Glutamatergic neuron (in vitro differentiated cells): ENCODE measurements around the gene CYP26A1. TPM values are rescaled to one million over a fixed set of nuclear protein-coding genes. Genes with fewer than 3 reads are reported as not detected.

Source experiments
- DNase-seq: peaks from one replicate; pipeline ENCODE4 v3.0.0; 2022
- H3K27ac Mint-ChIP-seq: one replicate; pipeline ENCODE4 v1.8.0; 2020; ENCODE audit warnings: mild to moderate bottlenecking, mixed read lengths, inconsistent platforms; ENCODE audit not compliant: unreplicated experiment
- H3K27me3 Mint-ChIP-seq: one replicate; pipeline ENCODE4 v1.8.0; 2020; ENCODE audit warnings: mild to moderate bottlenecking, moderate library complexity, mixed read lengths, inconsistent platforms; ENCODE audit not compliant: unreplicated experiment
- H3K36me3 Mint-ChIP-seq: one replicate; pipeline ENCODE4 v1.8.0; 2020; ENCODE audit warnings: mild to moderate bottlenecking, mixed read lengths, inconsistent platforms; ENCODE audit not compliant: unreplicated experiment
- H3K4me1 Mint-ChIP-seq: one replicate; pipeline ENCODE4 v1.8.0; 2020; ENCODE audit warnings: mild to moderate bottlenecking, low read depth, mixed read lengths, inconsistent platforms; ENCODE audit not compliant: unreplicated experiment
- H3K4me3 Mint-ChIP-seq: one replicate; pipeline ENCODE4 v1.8.0; 2020; ENCODE audit warnings: mild to moderate bottlenecking, mixed read lengths, inconsistent platforms; ENCODE audit not compliant: unreplicated experiment
- H3K9me3 Mint-ChIP-seq: one replicate; pipeline ENCODE4 v1.8.0; 2020; ENCODE audit warnings: mild to moderate bottlenecking, moderate library complexity, mixed read lengths, inconsistent platforms; ENCODE audit not compliant: unreplicated experiment
- total RNA-seq: library from RNA; stranded (reverse); fragmentation: NEBNext Ultra II Directional; extraction: Animal tissue kit (Norgen Biotek cat#: 25700); gene quantifications from one replicate; pipeline ENCODE4 v1.2.1, GENCODE V29; 2021; ENCODE audit not compliant: unreplicated experiment
- TF ChIP-seq, protein P1 (sequence below): fragments of 200-600 bp; sonication (generic); IDR thresholded peaks from one replicate; pipeline ENCODE4 v1.5.0; 2021; ENCODE audit not compliant: partially characterized antibody, unreplicated experiment

CYP26A1 gene
- total RNA-seq, 1 donor from 2014 or later = 4.2 TPM

GRCh38 chr10:93125966-93126365 is 52.3 kb downstream of the CYP26A1 start:
- no peak overlapping the region for H3K4me3 Mint-ChIP-seq
- DNase-seq = no peak
- no peaks in the 10 kb centered on the region for H3K4me1 Mint-ChIP-seq
- H3K36me3 Mint-ChIP-seq = peaks cover 18% of the 10 kb centered on the region
- H3K27ac Mint-ChIP-seq = no peak overlapping the region
- TF ChIP-seq, protein P1, sequence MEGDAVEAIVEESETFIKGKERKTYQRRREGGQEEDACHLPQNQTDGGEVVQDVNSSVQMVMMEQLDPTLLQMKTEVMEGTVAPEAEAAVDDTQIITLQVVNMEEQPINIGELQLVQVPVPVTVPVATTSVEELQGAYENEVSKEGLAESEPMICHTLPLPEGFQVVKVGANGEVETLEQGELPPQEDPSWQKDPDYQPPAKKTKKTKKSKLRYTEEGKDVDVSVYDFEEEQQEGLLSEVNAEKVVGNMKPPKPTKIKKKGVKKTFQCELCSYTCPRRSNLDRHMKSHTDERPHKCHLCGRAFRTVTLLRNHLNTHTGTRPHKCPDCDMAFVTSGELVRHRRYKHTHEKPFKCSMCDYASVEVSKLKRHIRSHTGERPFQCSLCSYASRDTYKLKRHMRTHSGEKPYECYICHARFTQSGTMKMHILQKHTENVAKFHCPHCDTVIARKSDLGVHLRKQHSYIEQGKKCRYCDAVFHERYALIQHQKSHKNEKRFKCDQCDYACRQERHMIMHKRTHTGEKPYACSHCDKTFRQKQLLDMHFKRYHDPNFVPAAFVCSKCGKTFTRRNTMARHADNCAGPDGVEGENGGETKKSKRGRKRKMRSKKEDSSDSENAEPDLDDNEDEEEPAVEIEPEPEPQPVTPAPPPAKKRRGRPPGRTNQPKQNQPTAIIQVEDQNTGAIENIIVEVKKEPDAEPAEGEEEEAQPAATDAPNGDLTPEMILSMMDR = no peak
- H3K27me3 Mint-ChIP-seq = peaks cover 11% of the 10 kb centered on the region
- H3K9me3 Mint-ChIP-seq = peaks cover 10% of the 10 kb centered on the region

GRCh38 chr10:93126483-93127052 is 52.9 kb downstream of the CYP26A1 start:
- TF ChIP-seq, protein P1 = peak; percentile 74
- Mint-ChIP-seq H3K36me3 (peaks cover 18% of the 10 kb centered on the region), H3K27ac (no peak overlapping the region), H3K27me3 (peaks cover 12% of the 10 kb centered on the region), H3K9me3 (peaks cover 7% of the 10 kb centered on the region), H3K4me1 (no peaks in the 10 kb centered on the region), H3K4me3 (no peak overlapping the region)
- no peak for DNase-seq

Other genes with a start within 250 kb of the CYP26A1 start
- gene EXOC6, start 225.4 kb upstream of the CYP26A1 start, total RNA-seq = 9.1 TPM
- gene CYP26C1, start 13.1 kb upstream of the CYP26A1 start, total RNA-seq = 0.10 TPM